ENCODE results near the gene ZNF385D. TPM values are rescaled to one million over a fixed set of nuclear protein-coding genes. Genes with fewer than 3 reads are reported as not detected.
A peak's percentile ranks its signal among the peaks of the same experiment; 100 is the strongest.

Gene ZNF385D
- total RNA-seq, 6 experiments from 2014 or later = 0.06 to 2.7 (median 0.59) TPM; not detected in 1

DNA sequence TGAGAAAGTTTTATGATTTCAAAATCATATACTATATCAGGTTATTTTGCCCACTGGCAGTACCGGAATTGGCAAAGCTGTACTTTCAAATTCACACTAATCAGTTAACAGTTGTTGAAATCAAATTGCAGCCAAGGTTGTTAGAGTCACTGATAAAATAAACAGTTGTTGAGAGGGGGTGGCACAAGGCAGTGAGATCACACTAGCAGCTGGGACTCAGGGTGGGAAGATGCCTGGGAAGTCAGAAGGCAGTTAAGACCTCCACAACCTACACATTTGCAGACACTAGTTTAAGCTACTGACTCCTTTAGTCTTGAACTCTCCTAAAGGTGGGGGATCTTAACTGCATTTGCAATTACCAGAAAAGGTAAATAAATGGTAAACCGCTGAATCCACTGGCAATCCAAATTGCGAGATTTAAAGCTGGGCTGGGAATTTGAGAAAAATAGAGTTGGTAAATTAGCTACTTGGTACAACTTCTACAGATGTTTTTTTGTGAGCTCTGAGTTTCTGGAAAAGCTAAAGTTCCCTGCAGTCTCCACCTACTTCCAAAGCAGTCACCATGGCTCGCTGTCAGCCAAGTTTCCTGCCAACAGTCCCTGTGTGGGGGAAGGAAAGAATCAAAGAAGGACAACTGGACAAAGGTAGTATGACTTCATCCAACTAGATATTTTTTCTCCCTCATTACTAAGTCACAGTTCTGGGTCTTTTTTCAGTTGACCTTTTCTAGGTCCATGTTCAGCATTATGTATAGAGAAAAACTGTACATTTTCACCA, 105.7 kb downstream of the ZNF385D start:
- Histone ChIP-seq H3K27me3 (no peaks in the 10 kb centered on the region), H3K36me3 (no peaks in the 10 kb centered on the region), H3K27ac (peak overlapping the region; percentile 72 to 83 (median 79)), H3K9me3 (no peaks in the 10 kb centered on the region), H3K4me3 (peak overlapping the region in 1 of 3 donors; percentile 12), H3K4me1 (peaks cover 0 to 27% (median 0%) of the 10 kb centered on the region in 4 donors)
- 16% methylated on average over 4 of the region's 4 CpGs for WGBS (ENCODE audit: insufficient coverage, low coverage, low lambda C conversion rate, missing lambda C conversion rate)
- intact Hi-C loops (cut with DNase I) = no loop called here
- peak; percentile 94 to 96 (median 95) for ATAC-seq
- TF ChIP-seq CTCF (IDR thresholded peaks at IDR 0.05) (no peak), POLR2A (IDR thresholded peaks at IDR 0.05) (peak; percentile 23)
- peak; percentile 64 to 81 (median 81) for DNase-seq

DNA sequence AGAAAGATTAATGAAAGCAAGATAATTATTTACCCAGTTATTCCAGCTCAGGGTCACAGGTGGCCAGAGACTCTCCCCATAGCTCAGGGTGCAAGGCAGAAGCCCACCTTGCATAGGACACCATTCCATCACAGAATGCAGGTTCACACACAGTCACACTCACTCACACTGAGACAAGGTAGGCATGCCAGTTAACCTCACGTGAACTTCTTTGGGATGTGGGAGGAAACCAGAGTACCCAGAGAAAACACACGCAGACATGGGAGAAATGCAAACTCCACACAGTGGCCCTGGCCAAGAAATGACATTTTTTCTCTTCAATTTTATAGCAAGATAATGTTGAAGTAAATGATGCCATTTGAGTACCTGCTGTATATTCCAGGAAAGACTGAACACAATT, 106.7 kb downstream of the ZNF385D start:
- no peaks in the 10 kb centered on the region for H3K27me3 ChIP-seq
- no peaks in the 10 kb centered on the region for H3K36me3 ChIP-seq
- peaks cover 0 to 27% (median 0%) of the 10 kb centered on the region in 4 donors for H3K4me1 ChIP-seq
- no peaks in the 10 kb centered on the region for H3K9me3 ChIP-seq
- 53% methylated on average over 2 of the region's 2 CpGs for WGBS (ENCODE audit: insufficient coverage, low coverage, low lambda C conversion rate, missing lambda C conversion rate)
- intact Hi-C loops (cut with DNase I) = no loop called here
- H3K4me3 ChIP-seq = no peak overlapping the region
- peak overlapping the region in 1 of 3 donors; percentile 83 for H3K27ac ChIP-seq
- peak in 3 of 4 donors; percentile 49 to 58 (median 54) for ATAC-seq
- TF ChIP-seq CTCF (IDR thresholded peaks at IDR 0.05) (no peak), POLR2A (IDR thresholded peaks at IDR 0.05) (no peak)
- no peak for DNase-seq

GRCh38 chr3:21643752-21644151, 107.3 kb downstream of the ZNF385D start:
- peak in 1 of 4 donors; percentile 30 for ATAC-seq
- H3K4me3 ChIP-seq = no peak overlapping the region

GRCh38 chr3:21642433-21642832, 108.6 kb downstream of the ZNF385D start:
- Histone ChIP-seq H3K36me3 (no peaks in the 10 kb centered on the region), H3K27ac (no peak overlapping the region), H3K4me3 (no peak overlapping the region), H3K9me3 (no peaks in the 10 kb centered on the region), H3K4me1 (peaks cover 0 to 27% (median 0%) of the 10 kb centered on the region in 4 donors), H3K27me3 (no peaks in the 10 kb centered on the region)
- WGBS (ENCODE audit: insufficient coverage, low coverage, low lambda C conversion rate, missing lambda C conversion rate) = 63% methylated on average over 3 of the region's 3 CpGs
- no peak for DNase-seq
- no peak for TF ChIP-seq CTCF (IDR thresholded peaks at IDR 0.05)
- no peak for TF ChIP-seq POLR2A (IDR thresholded peaks at IDR 0.05)
- intact Hi-C loops (cut with DNase I) = no loop called here
- no peak for ATAC-seq

More at GRCh38 chr3:21643752-21644151, 107.3 kb downstream of the ZNF385D start:
- intact Hi-C loops (cut with DNase I) = no loop called here
- no peak for DNase-seq
- Histone ChIP-seq H3K9me3 (no peaks in the 10 kb centered on the region), H3K4me1 (peaks cover 0 to 27% (median 0%) of the 10 kb centered on the region in 4 donors), H3K36me3 (no peaks in the 10 kb centered on the region), H3K27me3 (no peaks in the 10 kb centered on the region), H3K27ac (no peak overlapping the region)
- TF ChIP-seq CTCF (IDR thresholded peaks at IDR 0.05) (no peak), POLR2A (IDR thresholded peaks at IDR 0.05) (no peak)
- 68% methylated on average over 2 of the region's 2 CpGs for WGBS (ENCODE audit: insufficient coverage, low coverage, low lambda C conversion rate, missing lambda C conversion rate)

Data from right lobe of liver (tissue), 6 donors.